Measurements from ENCODE around the gene XCL1.
A peak's percentile ranks its signal among the peaks of the same experiment; 100 is the strongest.

Gene XCL1

GRCh38 chr1:168607872-168608428 is 31.5 kb downstream of the XCL1 start:
- DNase-seq, result no peak

- DNase-seq, result no peak
Observed at GRCh38 chr1:168608796-168609715, 32.7 kb downstream of the XCL1 start.

GRCh38 chr1:168609741-168610510 is 33.5 kb downstream of the XCL1 start:
- DNase-seq, result no peak

GRCh38 chr1:168613038-168613451 is 36.6 kb downstream of the XCL1 start:
- DNase-seq, result no peak

- DNase-seq, result no peak
Observed at GRCh38 chr1:168613691-168614231, 37.4 kb downstream of the XCL1 start.

GRCh38 chr1:168614235-168614634 is 37.8 kb downstream of the XCL1 start:
- DNase-seq, result no peak

GRCh38 chr1:168615965-168616364 is 39.6 kb downstream of the XCL1 start:
- DNase-seq, result no peak

GRCh38 chr1:168617974-168618750 is 41.8 kb downstream of the XCL1 start:
- DNase-seq, result no peak

- DNase-seq, result no peak
Observed at GRCh38 chr1:168618886-168619285, 42.5 kb downstream of the XCL1 start.

GRCh38 chr1:168621356-168621755 is 45.0 kb downstream of the XCL1 start:
- no peak for DNase-seq

GRCh38 chr1:168623003-168623828 is 46.8 kb downstream of the XCL1 start:
- no peak for DNase-seq

- DNase-seq, result no peak
Observed at GRCh38 chr1:168623831-168624230, 47.4 kb downstream of the XCL1 start.

GRCh38 chr1:168626326-168626725 is 49.9 kb downstream of the XCL1 start:
- peak; percentile 7 for DNase-seq

- no peak for DNase-seq
Observed at GRCh38 chr1:168627370-168627769, 51.0 kb downstream of the XCL1 start.

GRCh38 chr1:168628807-168629206 is 52.4 kb downstream of the XCL1 start:
- DNase-seq, result no peak

GRCh38 chr1:168629466-168629865 is 53.1 kb downstream of the XCL1 start:
- no peak for DNase-seq

Measured in CD4-positive, alpha-beta T cell treated with Interleukin-4 for 4 hours (primary cell).